ENCODE results near the gene BCL7A.

Gene BCL7A

GRCh38 chr12:121996945-121997612 is 24.6 kb upstream of the BCL7A start:
- DNase-seq (ENCODE audit: low read depth in 2 of 2, low spot score in 1 of 2) = no peak

DNA sequence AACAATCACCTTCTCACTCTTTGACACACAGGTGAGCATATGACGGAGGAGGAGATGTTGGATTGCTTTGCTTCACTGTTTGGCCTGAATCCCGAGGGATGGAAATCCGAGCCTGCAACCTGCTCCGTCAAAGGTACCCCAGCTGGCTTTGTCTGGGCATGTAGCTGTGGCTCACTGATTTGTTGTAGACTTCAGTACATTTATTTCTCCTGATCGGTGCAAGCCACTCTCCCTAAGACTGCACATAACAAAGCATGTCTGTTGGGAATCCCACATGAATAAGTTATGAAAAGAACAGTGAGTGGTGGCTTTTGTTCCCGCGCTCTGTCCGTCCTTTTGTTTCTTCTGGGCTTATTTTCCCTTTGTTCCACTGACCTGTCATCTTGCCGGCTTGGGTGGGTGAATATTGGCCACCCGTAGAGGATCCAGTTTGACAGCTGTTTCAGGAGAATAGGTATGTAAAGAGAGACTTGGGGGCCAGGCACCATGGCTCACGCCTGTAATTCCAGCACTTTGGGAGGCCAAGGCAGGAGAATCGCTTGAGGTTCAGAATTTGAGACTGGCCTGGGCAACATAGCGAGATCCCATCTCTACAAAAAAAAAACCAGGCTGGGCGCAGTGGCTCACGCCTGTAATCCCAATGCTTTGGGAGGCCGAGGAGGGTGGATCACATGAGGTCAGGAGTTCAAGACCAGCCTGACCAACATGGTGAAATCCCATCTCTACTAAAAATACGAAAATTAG is 20.0 kb upstream of the BCL7A start:
- no peak for DNase-seq (ENCODE audit: low read depth in 2 of 2, low spot score in 1 of 2)

DNA sequence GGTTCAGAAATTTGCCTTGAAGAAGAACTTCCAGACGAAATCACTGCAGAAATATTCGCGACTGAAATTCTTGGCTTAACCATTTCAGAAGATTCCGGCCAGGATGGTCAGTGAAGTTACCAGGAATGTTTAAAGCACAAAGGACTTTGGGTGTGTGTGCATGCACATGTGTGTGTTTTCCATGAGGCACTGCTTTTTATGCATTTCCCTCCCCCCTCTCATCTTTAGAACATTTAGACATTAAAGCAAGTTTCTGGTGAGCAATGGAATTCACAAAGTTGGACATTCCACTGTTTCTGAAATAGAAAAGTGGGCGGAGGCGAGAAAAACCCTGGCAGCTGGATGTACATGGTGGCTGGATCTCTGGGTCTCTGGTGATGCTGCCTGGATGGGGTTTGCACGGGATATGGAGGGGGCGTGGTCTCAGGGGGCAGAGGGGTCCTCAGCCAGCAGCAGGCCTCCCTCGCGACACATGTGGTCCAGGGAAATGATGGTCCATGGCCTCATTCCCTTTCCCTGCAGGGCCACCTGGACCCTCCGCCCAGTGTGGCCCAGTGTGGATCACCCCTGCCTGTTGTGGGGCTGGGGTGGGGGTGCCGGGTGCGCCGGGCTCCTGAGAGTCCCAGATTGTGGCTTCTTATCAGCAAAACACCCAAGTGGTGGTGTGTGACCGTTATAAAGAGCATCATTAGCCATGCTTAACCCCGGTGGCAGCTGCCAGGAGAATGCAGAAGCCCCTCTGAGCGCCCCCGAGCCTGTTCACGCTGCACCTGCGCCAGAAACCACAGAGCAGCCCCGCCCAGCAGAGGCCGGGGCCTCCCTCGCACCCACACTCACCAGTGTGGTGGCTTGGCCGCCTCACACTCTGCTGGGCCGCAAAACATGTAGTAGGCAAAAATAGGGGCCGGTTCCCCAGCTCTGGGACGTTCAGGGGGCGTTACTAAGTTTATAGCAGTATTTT is 17.8 kb upstream of the BCL7A start:
- DNase-seq (ENCODE audit: low read depth in 2 of 2, low spot score in 1 of 2) = no peak

DNA sequence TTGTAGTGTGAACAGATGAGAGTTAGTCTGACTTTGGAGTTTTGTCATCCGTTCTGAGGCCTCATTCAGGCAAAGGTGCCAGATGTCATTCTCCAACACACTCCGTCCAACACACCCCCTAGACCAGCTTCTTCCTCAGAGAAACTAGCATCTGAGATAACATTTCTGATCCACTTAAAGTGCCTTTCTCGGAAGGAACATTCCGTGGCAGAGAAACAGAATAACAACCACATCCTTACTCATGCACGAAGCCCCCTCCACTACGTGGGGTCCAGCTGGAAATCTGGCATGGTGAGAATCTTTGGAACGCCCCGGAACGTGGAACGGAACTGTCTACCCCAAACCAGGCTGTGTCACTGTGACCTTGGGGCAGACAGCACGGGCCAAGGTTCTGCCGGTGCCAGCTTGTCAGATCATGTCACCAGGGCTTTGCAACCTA is 17.0 kb upstream of the BCL7A start:
- DNase-seq (ENCODE audit: low read depth in 2 of 2, low spot score in 1 of 2) = no peak

DNA sequence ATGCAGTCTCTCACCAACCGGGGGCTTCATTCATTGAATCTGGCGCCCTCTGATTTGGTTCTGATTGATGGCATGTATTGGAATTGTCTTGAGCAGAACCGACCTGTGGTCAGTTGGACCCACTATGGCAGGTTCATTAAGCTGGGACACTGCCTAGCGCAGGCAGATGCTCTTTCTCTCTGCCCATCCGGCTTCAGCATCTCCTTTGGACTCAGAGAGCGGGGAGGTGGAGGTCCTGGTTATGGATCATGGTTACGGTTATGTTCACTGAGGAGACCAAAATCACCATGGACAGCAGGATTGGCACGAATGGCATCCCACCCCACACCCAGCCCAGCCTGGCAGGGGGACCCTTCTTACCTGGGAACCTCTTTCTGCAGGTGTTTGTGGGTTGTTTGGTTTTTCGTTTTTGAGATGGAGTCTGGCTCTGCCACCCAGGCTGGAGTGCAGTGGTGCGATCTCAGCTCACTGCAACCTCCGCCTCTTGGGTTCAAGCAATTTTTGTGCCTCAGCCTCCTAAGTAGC is 16.4 kb upstream of the BCL7A start:
- DNase-seq (ENCODE audit: low read depth in 2 of 2, low spot score in 1 of 2) = no peak

GRCh38 chr12:122006186-122006926 is 15.3 kb upstream of the BCL7A start:
- no peak for DNase-seq (ENCODE audit: low read depth in 2 of 2, low spot score in 1 of 2)

- no peak for DNase-seq (ENCODE audit: low read depth in 2 of 2, low spot score in 1 of 2)
These were observed 11.9 kb upstream of the BCL7A start for GRCh38 chr12:122009741-122010140.

- no peak for DNase-seq (ENCODE audit: low read depth in 2 of 2, low spot score in 1 of 2)
These were observed 9.5 kb upstream of the BCL7A start for GRCh38 chr12:122012184-122012583.

DNA sequence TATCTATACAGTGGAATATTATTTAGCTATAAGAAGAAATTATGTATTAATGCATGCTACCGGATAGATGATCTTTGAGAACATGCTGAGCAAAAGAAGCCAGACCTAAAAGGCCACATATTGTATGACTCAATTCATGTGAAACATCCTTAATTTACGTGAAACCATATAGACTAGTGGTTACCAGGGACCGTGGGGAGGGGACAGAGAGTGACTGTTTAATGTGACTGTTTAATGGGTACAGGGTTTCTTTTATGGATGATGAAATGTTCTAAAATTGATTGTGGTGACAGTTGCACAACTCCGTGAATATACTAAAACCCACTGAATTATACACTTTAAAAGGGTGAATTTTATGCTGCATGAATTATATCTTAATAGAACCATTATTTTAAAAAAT is 8.5 kb upstream of the BCL7A start:
- no peak for DNase-seq (ENCODE audit: low read depth in 2 of 2, low spot score in 1 of 2)

- DNase-seq (ENCODE audit: low read depth in 2 of 2, low spot score in 1 of 2) = no peak
These were observed 7.7 kb upstream of the BCL7A start for GRCh38 chr12:122013791-122014590.

DNA sequence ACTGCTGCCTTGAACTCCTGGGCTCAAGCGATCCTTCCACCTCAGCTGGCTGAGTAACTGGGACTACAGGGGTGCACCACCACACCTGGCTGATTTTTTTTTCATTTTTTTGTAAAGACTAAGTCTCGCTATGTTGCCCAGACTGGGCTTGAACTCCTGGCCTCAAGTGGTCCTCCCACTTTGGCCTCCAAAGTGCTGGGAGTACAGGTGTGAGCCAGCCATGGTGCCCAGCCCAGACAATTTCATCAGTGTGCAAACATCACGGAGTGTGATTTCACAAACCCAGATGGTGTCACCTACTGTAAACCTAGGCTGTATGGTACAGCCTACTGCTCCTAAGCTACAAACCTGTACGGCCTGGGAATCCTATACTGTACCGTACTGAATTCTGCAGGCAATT is 6.9 kb upstream of the BCL7A start:
- DNase-seq (ENCODE audit: low read depth in 2 of 2, low spot score in 1 of 2) = no peak

- no peak for DNase-seq (ENCODE audit: low read depth in 2 of 2, low spot score in 1 of 2)
These were observed 3.2 kb upstream of the BCL7A start for GRCh38 chr12:122018457-122018856.

DNA sequence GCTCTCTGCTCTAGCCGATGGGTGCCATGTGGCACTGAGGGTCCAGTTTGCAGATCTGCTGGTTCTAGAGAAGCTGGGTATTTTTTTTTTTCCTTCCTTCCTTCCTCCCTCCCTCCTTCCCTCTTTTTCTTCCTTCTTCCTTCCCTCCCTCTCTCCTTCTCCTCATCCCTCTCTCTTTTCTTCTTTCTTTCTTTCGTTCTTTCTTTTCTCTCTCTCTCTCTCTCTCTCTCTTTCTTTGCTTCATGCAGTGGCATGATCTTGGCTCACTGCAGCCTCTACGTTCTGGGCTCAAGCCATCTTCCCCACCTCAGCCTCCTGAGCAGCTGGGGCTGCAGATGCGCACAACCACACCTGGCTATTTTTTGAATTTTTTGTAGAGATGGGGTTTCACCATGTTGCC is 2.7 kb upstream of the BCL7A start:
- no peak for DNase-seq (ENCODE audit: low read depth in 2 of 2, low spot score in 1 of 2)

- DNase-seq (ENCODE audit: low read depth in 2 of 2, low spot score in 1 of 2) = no peak
These were observed 890 bp upstream of the BCL7A start for GRCh38 chr12:122020795-122021192.

GRCh38 chr12:122021193-122021821 is 377 bp upstream of the BCL7A start:
- no peak for DNase-seq (ENCODE audit: low read depth in 2 of 2, low spot score in 1 of 2)

DNA sequence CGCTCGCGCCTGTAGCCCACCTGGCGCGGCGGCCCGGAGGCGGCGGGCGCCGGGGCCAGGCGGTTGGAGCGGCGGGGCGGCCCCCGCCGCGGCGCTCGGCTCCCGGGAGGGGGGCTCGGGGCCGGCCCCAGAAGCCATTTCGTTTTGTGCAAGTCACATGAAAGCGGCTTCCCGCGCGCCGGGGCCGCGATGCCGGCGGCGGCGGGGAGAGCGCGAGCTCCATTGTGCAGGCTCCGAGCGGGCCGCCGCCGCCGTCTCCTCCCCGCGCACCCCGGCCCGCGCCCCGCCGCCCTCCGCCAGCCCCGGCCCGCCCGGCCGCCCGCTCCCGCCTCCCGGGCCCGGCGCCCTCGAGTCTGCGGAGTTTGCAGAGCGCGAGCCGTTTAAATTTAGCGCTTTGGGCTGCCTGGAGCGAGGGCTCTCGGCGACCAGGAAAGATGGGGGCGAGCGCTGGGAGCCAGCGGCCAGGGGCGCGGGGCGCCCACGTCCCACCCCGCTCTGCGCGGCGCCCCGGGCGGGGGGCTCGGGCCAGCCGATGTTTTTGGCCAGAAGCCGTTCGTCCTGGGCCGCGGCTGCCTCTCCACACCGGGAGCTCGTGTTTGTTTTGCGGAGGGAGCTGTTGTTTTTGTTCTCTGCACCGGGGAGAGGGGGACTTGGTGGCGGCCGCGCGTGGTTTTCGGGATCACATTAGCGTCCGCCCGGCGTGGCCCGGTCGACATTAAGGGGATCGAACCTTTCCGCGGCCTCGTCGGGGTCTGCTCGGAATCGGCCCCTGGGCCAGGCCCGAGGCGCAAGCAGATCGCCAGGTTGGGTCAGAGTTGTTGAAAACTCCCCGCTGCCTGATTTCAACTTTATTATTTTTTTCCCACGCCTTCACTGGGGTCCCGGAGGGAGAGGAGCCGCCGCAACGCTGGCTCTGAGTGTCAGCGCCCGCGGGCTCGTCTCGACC is 982 bp downstream of the BCL7A start:
- DNase-seq (ENCODE audit: low read depth in 2 of 2, low spot score in 1 of 2) = no peak

DNA sequence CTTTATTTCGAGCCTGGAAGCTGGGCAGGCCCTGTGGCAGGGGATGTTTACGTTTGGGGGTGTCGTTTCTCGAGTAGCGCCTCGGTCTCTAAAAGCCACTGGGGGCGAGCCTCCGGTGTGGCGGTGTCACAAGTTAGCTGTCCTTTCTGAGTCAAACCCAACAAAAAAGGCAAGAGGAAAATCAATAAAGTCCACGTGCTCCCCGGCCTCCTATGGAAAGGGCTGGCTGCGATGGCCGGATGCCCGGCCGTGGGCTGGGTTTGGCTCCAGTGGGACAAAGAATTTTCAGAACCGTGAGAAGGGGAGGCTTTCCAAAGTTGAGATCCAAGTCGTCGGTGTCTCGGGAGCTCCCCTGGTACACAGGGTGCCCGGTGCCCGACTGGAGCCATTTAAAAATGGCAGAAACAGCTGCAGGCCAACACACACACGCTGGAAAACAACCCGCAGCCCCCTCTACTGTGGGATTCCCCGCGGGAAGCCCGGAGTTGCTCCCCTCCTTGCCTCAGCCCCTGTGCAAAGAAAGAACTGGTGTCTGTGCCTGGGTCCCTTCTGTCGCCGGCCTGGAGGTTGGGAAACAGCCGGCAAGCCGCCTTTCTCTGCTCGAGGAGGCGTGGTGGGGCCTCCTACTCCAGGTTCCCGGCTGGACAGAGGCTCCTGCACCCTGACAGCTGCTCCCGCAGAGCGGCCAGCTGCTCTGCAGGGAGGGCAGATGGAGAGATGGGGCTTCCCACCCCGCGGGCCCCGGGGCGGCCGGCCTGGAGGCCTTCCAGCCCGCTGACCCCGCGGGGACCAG is 1.9 kb downstream of the BCL7A start:
- no peak for DNase-seq (ENCODE audit: low read depth in 2 of 2, low spot score in 1 of 2)
